Ascending aorta (tissue), 2 donors: ENCODE measurements around the gene RBM38. TPM values are rescaled to one million over a fixed set of nuclear protein-coding genes. Genes with fewer than 3 reads are reported as not detected.
"Not testable (repeated sequence)": the region's sequence is repeated elsewhere in the genome, so short reads cannot be mapped to it uniquely, and the experiment has no call there.

Experiments
- DNase-seq, 2 donors: peaks; one replicate each; pipeline ENCODE4 v3.0.0-alpha.2; 2019; ENCODE audit warnings: low spot score in 2 of 2
- H3K27ac ChIP-seq, 2 donors: fragments of 200-600 bp; sonication (generic); one replicate each; pipeline ENCODE4 v1.5.1; 2016 to 2017; ENCODE audit warnings: mild to moderate bottlenecking in 1 of 2
- H3K27me3 ChIP-seq: fragments of 200-600 bp; sonication (generic); one replicate; pipeline ENCODE4 v1.5.1; 2017
- H3K36me3 ChIP-seq, 2 donors: fragments of 200-600 bp; sonication (generic); one replicate each; pipeline ENCODE4 v1.5.1; 2016
- H3K4me1 ChIP-seq, 2 donors: fragments of 200-600 bp; sonication (generic); one replicate each; pipeline ENCODE4 v1.5.1; 2016 to 2017; ENCODE audit warnings: mild to moderate bottlenecking in 1 of 2
- H3K4me3 ChIP-seq, 2 donors: fragments of 200-600 bp; sonication (generic); one replicate each; pipeline ENCODE4 v1.5.1; 2016 to 2017; ENCODE audit warnings: mild to moderate bottlenecking in 1 of 2
- H3K9me3 ChIP-seq, 2 donors: fragments of 200-600 bp; sonication (generic); one replicate each; pipeline ENCODE4 v1.5.1; 2016
- intact Hi-C: fragments of 100-400 bp; cut with DNase I; formaldehyde crosslinking; loops from one replicate; pipeline ENCODE4 v1.15.1; 2023
- total RNA-seq: library from RNA; depleted of rRNA; stranded (reverse); fragments of >200 nt; gene quantifications from one replicate; pipeline ENCODE4 v1.1.0, GENCODE V29; 2016
- TF ChIP-seq, protein P1 (sequence below), 3 experiments: fragments of 200-600 bp in 2 of 3; fragments of 450-650 bp in 1 of 3; sonication (generic) in 2 of 3; IDR thresholded peaks; one replicate each; pipeline ENCODE4 v1.5.1; 2016 to 2019; ENCODE audit warnings: antibody characterized with exemption in 3 of 3, mild to moderate bottlenecking in 1 of 3, moderate library complexity in 1 of 3

The RBM38 gene
- total RNA-seq: 24.6 TPM

DNA sequence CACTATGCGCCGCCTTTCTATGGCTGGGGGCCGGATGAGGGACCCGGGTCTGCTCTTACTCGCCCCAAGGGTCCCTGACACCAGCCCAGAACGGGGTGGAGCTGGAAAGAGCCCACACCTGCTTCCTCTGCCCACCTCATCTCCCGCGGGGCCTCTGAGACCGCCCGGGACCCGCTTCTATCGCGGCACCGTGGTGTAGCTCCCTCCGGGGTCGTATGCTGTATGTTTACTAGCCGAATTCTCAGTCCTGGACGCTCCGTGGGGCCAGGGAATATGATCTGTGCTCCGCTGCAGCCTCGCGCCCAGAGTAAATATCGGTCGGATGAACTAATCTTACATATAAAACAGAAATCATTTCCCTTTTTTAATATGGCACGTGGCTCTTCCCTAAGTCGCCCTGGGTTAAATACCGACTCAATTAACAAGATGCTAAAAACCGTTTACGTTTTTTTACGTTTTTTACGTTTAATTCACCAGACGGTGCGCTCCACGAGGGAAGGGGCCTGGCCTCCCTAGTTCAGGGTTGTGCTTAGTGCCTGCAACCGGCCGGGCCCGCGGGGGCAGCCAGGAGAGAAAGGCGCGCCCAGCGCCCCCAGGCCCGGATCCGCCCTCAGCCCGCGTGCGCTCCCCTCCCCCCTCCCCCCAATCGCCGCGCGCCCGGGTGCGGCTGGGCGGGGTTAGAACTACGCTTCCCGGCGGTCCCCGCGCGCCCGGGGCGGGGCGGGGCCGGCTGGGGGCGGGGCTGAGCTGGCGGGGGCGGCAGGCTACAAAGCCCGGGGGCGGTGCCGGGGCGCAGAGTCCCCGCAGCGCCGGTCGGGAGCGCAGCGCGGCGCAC, at the start of gene RBM38:
Gene RBM38, plus strand, starts transcription at position 793 of the 835 bp plus-strand sequence. CDS start 186 bp downstream, outside the sequence.
- peak in 1 of 2 donors; percentile 67 for DNase-seq
- Histone ChIP-seq H3K36me3 (peaks cover 3 to 7% of the 10 kb centered on the region in 2 donors), H3K4me3 (peak within 1 kb of the TSS; percentile 79 to 83), H3K4me1 (peaks cover 3 to 42% of the 10 kb centered on the region in 2 donors), H3K27ac (peak within 1 kb of the TSS; percentile 82 to 91), H3K9me3 (no peaks in the 10 kb centered on the region), H3K27me3 (no peaks in the 10 kb centered on the region)
- intact Hi-C loops: loop anchor here (2.0 to 10.0 kb wide), 4 partner anchors 68 to 304 kb away; no protein-coding TSS in a partner anchor
- TF ChIP-seq, protein P1, sequence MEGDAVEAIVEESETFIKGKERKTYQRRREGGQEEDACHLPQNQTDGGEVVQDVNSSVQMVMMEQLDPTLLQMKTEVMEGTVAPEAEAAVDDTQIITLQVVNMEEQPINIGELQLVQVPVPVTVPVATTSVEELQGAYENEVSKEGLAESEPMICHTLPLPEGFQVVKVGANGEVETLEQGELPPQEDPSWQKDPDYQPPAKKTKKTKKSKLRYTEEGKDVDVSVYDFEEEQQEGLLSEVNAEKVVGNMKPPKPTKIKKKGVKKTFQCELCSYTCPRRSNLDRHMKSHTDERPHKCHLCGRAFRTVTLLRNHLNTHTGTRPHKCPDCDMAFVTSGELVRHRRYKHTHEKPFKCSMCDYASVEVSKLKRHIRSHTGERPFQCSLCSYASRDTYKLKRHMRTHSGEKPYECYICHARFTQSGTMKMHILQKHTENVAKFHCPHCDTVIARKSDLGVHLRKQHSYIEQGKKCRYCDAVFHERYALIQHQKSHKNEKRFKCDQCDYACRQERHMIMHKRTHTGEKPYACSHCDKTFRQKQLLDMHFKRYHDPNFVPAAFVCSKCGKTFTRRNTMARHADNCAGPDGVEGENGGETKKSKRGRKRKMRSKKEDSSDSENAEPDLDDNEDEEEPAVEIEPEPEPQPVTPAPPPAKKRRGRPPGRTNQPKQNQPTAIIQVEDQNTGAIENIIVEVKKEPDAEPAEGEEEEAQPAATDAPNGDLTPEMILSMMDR (IDR thresholded peaks at IDR 0.05): no peak

DNA sequence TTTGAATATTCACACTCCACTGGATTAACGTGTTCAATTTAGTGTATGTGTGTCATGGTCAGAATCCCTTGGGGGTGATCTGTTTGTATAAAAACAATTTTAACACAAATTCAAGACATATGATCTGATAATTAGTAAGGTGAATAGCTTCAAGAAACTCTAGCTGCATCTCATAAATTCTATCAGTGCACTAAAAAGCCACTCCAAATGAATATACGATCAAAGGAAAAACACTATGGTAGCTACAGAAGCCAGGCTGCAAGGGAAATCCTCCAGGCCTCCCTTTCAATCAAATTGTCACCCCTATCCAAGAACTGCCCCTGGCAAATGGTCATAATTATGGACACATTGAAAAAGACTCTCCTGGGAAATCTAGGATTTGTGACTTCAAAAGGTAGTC, 49.5 kb upstream of the RBM38 start:
- H3K4me1 ChIP-seq: no peaks in the 10 kb centered on the region
- TF ChIP-seq, protein P1 (IDR thresholded peaks at IDR 0.05): no peak
- H3K9me3 ChIP-seq: no peaks in the 10 kb centered on the region
- H3K36me3 ChIP-seq: no peaks in the 10 kb centered on the region
- H3K27ac ChIP-seq: no peak overlapping the region
- no peak overlapping the region for H3K4me3 ChIP-seq
- DNase-seq: no peak
- intact Hi-C loops: no loop called here
- H3K27me3 ChIP-seq: no peaks in the 10 kb centered on the region

DNA sequence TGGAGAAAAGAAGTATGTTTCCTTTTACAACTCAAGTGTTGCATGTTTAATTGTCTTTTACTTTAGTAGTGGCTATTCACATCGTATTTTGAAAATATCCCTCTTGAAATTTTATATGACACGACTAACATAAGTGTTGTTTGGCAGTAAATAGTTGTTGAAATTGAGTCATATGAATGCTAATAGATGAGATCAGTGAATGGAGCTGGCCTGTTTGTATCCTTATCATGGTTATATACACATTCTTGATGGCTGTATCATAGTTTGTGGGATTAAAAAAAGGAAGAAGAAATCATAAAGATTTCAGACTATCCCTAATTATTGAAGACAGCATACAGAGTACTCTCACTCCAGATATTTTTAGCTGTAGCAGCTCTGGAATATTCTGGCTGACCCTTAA, 48.4 kb upstream of the RBM38 start:
- H3K4me3 ChIP-seq: no peak overlapping the region
- DNase-seq: no peak
- no peak overlapping the region for H3K27ac ChIP-seq
- H3K27me3 ChIP-seq: no peaks in the 10 kb centered on the region
- H3K9me3 ChIP-seq: no peaks in the 10 kb centered on the region
- H3K4me1 ChIP-seq: no peaks in the 10 kb centered on the region
- TF ChIP-seq, protein P1 (IDR thresholded peaks at IDR 0.05): no peak
- H3K36me3 ChIP-seq: no peaks in the 10 kb centered on the region
- intact Hi-C loops: no loop called here

GRCh38 chr20:57346477-57346876, 44.7 kb upstream of the RBM38 start:
- Histone ChIP-seq H3K9me3 (no peaks in the 10 kb centered on the region), H3K36me3 (no peaks in the 10 kb centered on the region), H3K27ac (no peak overlapping the region), H3K4me1 (no peaks in the 10 kb centered on the region), H3K27me3 (no peaks in the 10 kb centered on the region), H3K4me3 (no peak overlapping the region)
- TF ChIP-seq, protein P1 (IDR thresholded peaks at IDR 0.05): peak; percentile 41 to 74 (median 71)
- intact Hi-C loops: loop anchor here (2.0 to 5.0 kb wide), 2 partner anchors 254 to 796 kb away; no protein-coding TSS in a partner anchor
- DNase-seq: peak in 1 of 2 donors; percentile 83

- Histone ChIP-seq H3K36me3 (no peaks in the 10 kb centered on the region), H3K4me1 (peaks cover 4 to 7% of the 10 kb centered on the region in 2 donors), H3K27me3 (no peaks in the 10 kb centered on the region), H3K27ac (no peak overlapping the region), H3K9me3 (no peaks in the 10 kb centered on the region), H3K4me3 (no peak overlapping the region)
- TF ChIP-seq, protein P1 (IDR thresholded peaks at IDR 0.05): no peak
- no peak for DNase-seq
- intact Hi-C loops: loop anchor here (2.0 to 5.0 kb wide), 2 partner anchors 255 to 797 kb away; no protein-coding TSS in a partner anchor
These were observed 43.8 kb upstream of the RBM38 start for GRCh38 chr20:57347393-57347792.

GRCh38 chr20:57348200-57348921, 42.8 kb upstream of the RBM38 start:
- H3K9me3 ChIP-seq, H3K36me3 ChIP-seq, H3K4me1 ChIP-seq: not testable (repeated sequence)

GRCh38 chr20:57348922-57349574, 42.1 kb upstream of the RBM38 start:
- H3K9me3 ChIP-seq, H3K27me3 ChIP-seq, H3K36me3 ChIP-seq, H3K4me1 ChIP-seq, DNase-seq, H3K4me3 ChIP-seq, H3K27ac ChIP-seq: not testable (repeated sequence)
- intact Hi-C loops: loop anchor here (1.0 to 5.0 kb wide), 2 partner anchors 32 to 257 kb away; no protein-coding TSS in a partner anchor

More at GRCh38 chr20:57348200-57348921, 42.8 kb upstream of the RBM38 start:
- intact Hi-C loops: loop anchor here (5.0 kb wide), 1 partner anchor 256 kb away; no protein-coding TSS in a partner anchor
- DNase-seq, H3K4me3 ChIP-seq, H3K27me3 ChIP-seq, H3K27ac ChIP-seq: not testable (repeated sequence)
